ENCODE measurements around the gene B9D2. TPM values are rescaled to one million over a fixed set of nuclear protein-coding genes. Genes with fewer than 3 reads are reported as not detected.
A peak's percentile ranks its signal among the peaks of the same experiment; 100 is the strongest.
"Not testable (repeated sequence)": the region's sequence is repeated elsewhere in the genome, so short reads cannot be mapped to it uniquely, and the experiment has no call there.

The B9D2 gene
- total RNA-seq, 1 donor: 26.4 TPM

DNA sequence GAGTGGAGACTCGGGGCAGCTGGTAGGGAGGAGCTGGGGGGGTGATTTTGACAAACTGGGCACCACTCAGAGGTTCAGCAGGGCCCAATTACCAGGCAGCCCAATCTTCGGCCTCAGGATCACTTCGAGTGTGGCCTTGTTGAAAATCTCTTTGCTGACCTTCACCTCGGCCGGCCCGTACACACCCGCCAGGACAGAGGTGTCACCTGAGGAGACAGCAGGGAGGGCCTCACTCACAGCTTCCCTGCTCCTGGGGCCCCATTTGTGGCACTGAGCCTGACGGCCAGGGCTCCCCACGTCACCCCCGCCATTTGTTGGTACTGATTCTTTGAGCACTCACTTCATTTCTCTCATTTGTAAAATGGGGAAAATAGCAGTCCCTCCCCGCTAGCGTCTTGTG lies 28.8 kb upstream of the B9D2 start:
- DNase-seq (ENCODE audit: low read depth in 2 of 3, low spot score in 2 of 3): no peak

- no peak for DNase-seq (ENCODE audit: low read depth in 2 of 3, low spot score in 2 of 3)
Measured at GRCh38 chr19:41391618-41392017, 27.7 kb upstream of the B9D2 start.

- no peak for DNase-seq (ENCODE audit: low read depth in 2 of 3, low spot score in 2 of 3)
Measured at GRCh38 chr19:41386442-41386841, 22.5 kb upstream of the B9D2 start.

- no peak for DNase-seq (ENCODE audit: low read depth in 2 of 3, low spot score in 2 of 3)
Measured at GRCh38 chr19:41384351-41384750, 20.4 kb upstream of the B9D2 start.

DNA sequence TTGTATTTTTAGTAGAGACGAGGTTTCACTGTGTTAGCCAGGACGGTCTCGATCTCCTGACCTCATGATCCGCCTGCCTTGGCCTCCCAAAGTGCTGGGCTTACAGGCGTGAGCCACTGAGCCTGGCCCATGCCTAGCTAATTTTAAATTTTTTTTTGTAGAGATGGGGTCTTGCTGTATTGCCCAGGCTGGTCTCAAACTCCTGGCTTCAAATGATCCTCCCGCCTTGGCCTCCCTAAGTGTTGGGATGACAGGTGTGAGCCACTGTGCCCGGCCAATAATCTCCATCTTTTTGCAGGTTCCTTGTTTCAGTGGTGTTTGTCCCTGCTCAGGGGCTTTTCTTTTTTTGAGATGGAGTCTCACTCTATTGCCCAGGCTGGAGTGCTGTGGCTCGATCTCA lies 17.6 kb upstream of the B9D2 start:
- not testable (repeated sequence) for DNase-seq (ENCODE audit: low read depth in 2 of 3, low spot score in 2 of 3)

GRCh38 chr19:41377977-41378709 lies 14.2 kb upstream of the B9D2 start:
- peak in 2 of 3 donors; percentile 83 to 92 for DNase-seq (ENCODE audit: low read depth in 2 of 3, low spot score in 2 of 3)

GRCh38 chr19:41376998-41377365 lies 13.0 kb upstream of the B9D2 start:
- no peak for DNase-seq (ENCODE audit: low read depth in 2 of 3, low spot score in 2 of 3)

DNA sequence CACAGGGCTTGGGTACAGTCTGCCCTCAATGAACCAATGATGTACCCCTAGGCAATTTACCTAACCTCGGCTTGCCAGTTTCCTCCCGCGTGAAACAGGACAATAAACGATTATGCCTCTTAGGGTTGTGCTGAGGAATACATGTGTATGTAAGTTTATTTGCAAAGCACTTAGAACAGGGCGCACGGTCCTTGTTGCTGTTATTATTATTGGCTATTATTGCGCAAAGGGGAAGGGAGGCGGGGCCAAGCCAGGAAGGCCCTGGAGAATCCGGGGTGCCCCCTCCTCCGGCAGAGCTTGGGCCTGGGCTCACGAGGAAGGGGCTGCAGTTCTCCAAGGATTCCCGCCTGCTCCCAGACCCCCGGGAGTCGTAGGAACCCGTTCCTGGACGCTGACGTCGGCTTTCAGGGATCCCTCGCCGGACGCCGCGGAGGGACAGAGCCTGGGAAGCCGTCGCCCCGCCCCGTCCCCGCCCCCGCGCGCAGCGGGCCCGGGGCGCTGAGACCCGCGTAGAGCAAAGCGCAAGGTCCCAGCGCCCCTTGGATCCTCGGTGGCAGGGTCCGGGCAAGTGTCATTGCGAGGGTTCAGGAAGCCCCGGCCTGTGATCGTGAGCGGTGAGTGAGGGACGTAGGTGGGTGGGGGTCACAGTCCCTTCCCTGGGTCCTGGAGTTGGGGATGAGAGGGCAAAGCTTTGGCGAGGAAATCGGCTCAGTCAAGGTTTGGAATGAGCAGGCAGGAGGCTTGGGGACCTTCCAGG lies 12.5 kb upstream of the B9D2 start, which contains the start of gene TMEM91:
Gene TMEM91, plus strand, starts transcription at position 293 of the 757 bp plus-strand sequence. CDS start 1,777 bp downstream, outside the sequence.
- no peak for DNase-seq (ENCODE audit: low read depth in 2 of 3, low spot score in 2 of 3)

DNA sequence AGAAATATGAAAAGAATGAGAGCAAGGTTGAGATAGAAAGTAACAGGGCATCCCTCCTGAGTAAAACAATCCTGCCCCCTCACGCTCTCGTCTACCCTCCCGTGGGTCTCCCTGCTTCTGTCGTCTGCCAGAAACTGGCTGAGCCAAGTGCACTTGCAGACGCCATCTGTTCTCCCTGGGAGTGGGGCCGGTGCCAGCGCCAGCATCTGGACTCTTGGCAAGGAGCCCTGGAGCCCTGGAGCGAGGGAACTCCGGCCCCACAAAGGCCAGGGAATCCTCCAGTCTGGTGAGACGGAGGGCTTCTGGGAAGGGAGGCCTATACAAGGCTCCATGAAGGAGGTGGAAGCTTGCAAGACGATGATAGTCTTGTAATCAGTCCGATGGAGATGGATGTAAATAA lies 10.0 kb upstream of the B9D2 start:
- DNase-seq (ENCODE audit: low read depth in 2 of 3, low spot score in 2 of 3): no peak

- no peak for DNase-seq (ENCODE audit: low read depth in 2 of 3, low spot score in 2 of 3)
Measured at GRCh38 chr19:41372501-41372900, 8.6 kb upstream of the B9D2 start.

- DNase-seq (ENCODE audit: low read depth in 2 of 3, low spot score in 2 of 3): no peak
Measured at GRCh38 chr19:41371541-41371940, 7.6 kb upstream of the B9D2 start.

DNA sequence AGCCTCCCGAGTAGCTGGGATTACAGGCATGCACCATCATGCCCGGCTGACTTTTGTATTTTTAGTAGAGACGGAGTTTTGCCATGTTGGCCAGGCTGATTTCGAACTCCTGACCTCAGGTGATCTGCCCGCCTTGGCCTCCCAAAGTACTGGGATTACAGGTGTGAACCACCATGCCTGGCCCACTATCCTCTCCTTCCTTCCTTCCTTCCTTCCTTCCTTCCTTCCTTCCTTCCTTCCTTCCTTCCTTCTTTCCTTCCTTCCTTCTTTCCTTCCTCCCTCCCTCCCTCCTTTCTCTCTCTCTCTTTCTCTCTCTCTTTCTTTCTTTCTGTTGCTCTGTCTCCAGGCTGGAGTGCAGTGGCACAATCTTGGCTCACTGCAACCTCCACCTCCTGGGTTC lies 7.2 kb upstream of the B9D2 start:
- not testable (repeated sequence) for DNase-seq (ENCODE audit: low read depth in 2 of 3, low spot score in 2 of 3)

GRCh38 chr19:41369769-41370168 lies 5.8 kb upstream of the B9D2 start:
- no peak for DNase-seq (ENCODE audit: low read depth in 2 of 3, low spot score in 2 of 3)

- peak in 2 of 3 donors; percentile 82 for DNase-seq (ENCODE audit: low read depth in 2 of 3, low spot score in 2 of 3)
Measured at GRCh38 chr19:41367848-41368301, 3.9 kb upstream of the B9D2 start.

DNA sequence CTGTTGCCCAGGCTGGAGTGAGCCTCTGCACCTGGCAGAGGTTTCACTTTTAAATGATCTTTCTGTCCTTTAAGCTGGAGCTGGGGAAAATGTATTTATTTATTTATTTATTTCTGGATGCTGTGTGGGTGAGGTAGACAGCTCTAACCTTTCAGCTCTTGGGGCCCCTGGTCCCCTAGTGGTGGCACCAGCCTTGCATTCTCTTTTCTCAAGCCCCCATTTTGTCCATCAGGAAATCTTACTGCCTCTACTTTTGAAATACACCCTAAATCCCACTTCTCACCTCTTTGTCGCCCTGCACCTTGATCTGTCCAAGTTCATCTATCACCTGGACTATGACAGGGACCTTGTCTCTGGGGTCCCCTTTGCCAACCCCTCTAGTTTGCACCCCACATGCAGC lies 2.1 kb upstream of the B9D2 start:
- peak in 1 of 3 donors; percentile 41 for DNase-seq (ENCODE audit: low read depth in 2 of 3, low spot score in 2 of 3)

DNA sequence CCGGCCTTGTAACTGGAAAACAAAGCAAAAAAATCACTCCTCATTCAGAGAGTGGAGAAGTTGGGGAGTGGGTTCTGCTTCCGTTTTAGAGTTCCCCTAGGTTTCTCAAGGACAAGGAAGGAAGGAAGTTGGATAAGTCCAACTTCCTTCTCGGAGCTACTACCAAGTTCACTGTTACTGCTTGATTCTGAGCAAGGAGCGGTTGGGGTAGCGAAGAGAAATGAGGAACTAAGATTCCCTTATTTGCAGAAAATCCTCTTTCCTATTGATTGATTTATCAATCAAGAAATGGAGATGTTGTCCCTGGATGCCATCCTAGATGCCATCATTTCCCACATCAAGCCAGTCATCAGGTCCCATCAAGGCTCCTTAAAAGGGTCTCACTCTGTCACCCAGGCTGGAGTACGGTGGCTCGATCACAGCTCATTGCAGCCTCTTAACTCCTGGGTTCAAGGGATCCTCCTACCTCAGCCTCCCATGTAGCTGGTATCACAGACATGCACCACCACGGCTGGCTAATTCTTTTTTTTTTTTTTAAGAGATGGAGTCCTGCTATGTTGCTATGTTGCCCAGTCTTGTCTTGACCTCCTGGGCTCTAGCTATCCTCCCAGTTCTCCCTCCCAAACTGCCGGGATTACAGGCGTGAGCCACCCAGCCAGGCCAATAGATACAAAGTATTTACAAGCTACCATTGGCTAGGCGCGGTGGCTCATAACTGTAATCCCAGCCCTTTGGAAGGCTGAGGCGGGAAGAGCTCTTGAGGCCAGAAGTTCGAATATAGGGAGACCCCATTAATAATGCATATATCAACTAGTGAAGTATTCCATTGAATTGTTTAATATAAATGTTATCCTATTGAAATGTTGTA lies 809 bp upstream of the B9D2 start:
- peak in 1 of 3 donors; percentile 43 for DNase-seq (ENCODE audit: low read depth in 2 of 3, low spot score in 2 of 3)

GRCh38 chr19:41363371-41363752 lies 587 bp downstream of the B9D2 start:
- no peak for DNase-seq (ENCODE audit: low read depth in 2 of 3, low spot score in 2 of 3)

- DNase-seq (ENCODE audit: low read depth in 2 of 3, low spot score in 2 of 3): no peak
Measured at GRCh38 chr19:41362143-41362847, 1.7 kb downstream of the B9D2 start.

- no peak for DNase-seq (ENCODE audit: low read depth in 2 of 3, low spot score in 2 of 3)
Measured at GRCh38 chr19:41359741-41360140, 4.2 kb downstream of the B9D2 start.

DNA sequence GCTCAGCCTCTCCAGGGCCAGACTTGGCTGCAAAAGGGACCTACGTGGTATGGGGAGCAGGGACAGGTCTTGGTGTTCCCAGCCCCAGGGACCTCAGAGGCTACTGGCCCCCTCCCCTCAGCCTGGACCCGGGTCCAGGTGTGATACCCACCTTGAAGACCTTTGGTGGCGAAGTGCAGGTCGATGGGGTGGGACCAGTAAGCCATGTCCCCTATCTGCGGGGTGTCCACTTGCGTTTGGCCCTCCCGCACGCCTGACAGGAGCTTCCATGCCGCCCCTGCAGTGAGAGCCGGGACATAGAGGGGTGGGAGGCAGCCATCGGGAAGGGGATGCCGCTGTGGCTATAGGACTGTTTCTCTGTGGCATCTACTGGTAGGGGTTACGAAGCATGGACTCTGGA lies 6.2 kb downstream of the B9D2 start:
- DNase-seq (ENCODE audit: low read depth in 2 of 3, low spot score in 2 of 3): no peak
